Peyer's patch (tissue), 4 donors: ENCODE measurements around the gene UBE2G2. TPM values are rescaled to one million over a fixed set of nuclear protein-coding genes. Genes with fewer than 3 reads are reported as not detected.

Experiments used
- DNase-seq, 3 donors: peaks; one replicate each; pipeline ENCODE4 v3.0.0-alpha.2; 2017 to 2019
- H3K27ac ChIP-seq, 4 donors: fragments of 200-600 bp; sonication (generic); one replicate each; pipeline ENCODE4 v1.5.1; 2016 to 2019
- H3K27me3 ChIP-seq, 2 donors: fragments of 200-600 bp; sonication (generic); one replicate each; pipeline ENCODE4 v1.5.1; 2019
- H3K36me3 ChIP-seq, 3 donors: fragments of 200-600 bp; sonication (generic); one replicate each; pipeline ENCODE4 v1.5.1; 2016 to 2019
- H3K4me1 ChIP-seq, 4 donors: fragments of 200-600 bp; sonication (generic); one replicate each; pipeline ENCODE4 v1.5.1; 2016 to 2019
- H3K4me3 ChIP-seq, 4 donors: fragments of 200-600 bp; sonication (generic); 1 replicate in 3 of 4; 2 replicates in 1 of 4; pipeline ENCODE4 v1.5.1; 2016 to 2019; ENCODE audit warnings: mild to moderate bottlenecking in 1 of 4
- H3K9me3 ChIP-seq, 4 donors: fragments of 200-600 bp; sonication (generic); one replicate each; pipeline ENCODE4 v1.5.1; 2016 to 2019; ENCODE audit warnings: mild to moderate bottlenecking in 1 of 4
- CTCF ChIP-seq, 6 experiments: fragments of 450-650 bp in 4 of 6; fragments of 200-600 bp in 2 of 6; sonication (generic) in 1 of 6; IDR thresholded peaks; one replicate each; pipeline ENCODE4 v1.5.1; 2017 to 2019; ENCODE audit warnings: antibody characterized with exemption in 6 of 6, mild to moderate bottlenecking in 3 of 6, moderate library complexity in 1 of 6
- POLR2A ChIP-seq, 2 donors: fragments of 450-650 bp; IDR thresholded peaks; one replicate each; pipeline ENCODE4 v1.5.1; 2017; ENCODE audit warnings: antibody characterized with exemption in 2 of 2, mild to moderate bottlenecking in 2 of 2, moderate library complexity in 2 of 2
- total RNA-seq, 4 donors: library from RNA; depleted of rRNA; stranded (reverse); fragments of >200 nt; gene quantifications; one replicate each; pipeline ENCODE4 v1.1.0, GENCODE V29; 2016

Gene UBE2G2
- total RNA-seq, 4 donors from 2014 or later = 68.8 to 116 (median 95.1) TPM

- no peak overlapping the region for H3K4me3 ChIP-seq
- H3K4me1 ChIP-seq = no peaks in the 10 kb centered on the region
- DNase-seq = no peak
- peaks cover 0 to 4% (median 0%) of the 10 kb centered on the region in 4 donors for H3K9me3 ChIP-seq
- peaks cover 0 to 3% of the 10 kb centered on the region in 2 donors for H3K27me3 ChIP-seq
- TF ChIP-seq CTCF (IDR thresholded peaks at IDR 0.05) = no peak
- H3K36me3 ChIP-seq = no peaks in the 10 kb centered on the region
- no peak overlapping the region for H3K27ac ChIP-seq
These were observed 46.4 kb downstream of the UBE2G2 start for GRCh38 chr21:44755227-44755626.

DNA sequence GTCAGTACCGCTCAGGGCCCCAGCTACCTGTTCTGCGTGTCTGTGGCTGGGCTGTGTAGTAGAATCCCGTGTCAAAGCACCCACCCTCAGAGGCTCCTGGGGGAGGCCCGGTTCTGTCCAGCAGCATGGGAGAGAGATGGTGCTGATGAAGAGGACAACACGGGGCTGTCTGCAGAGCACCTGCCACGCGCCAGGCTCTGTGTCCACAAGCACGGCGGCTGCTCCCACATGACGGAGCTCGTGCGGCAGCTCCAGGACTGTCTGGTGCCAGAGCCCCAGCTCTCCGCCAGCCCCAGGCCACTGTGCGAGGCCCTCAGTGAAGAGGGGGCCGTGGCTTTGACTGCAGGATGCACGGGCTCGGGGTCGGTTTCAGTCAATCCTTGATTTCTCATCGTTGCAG lies 48.3 kb downstream of the UBE2G2 start:
- no peak overlapping the region for H3K27ac ChIP-seq
- peak in 1 of 3 donors; percentile 38 for DNase-seq
- no peak for TF ChIP-seq CTCF (IDR thresholded peaks at IDR 0.05)
- no peak for TF ChIP-seq POLR2A (IDR thresholded peaks at IDR 0.05)
- peaks cover 0 to 3% of the 10 kb centered on the region in 2 donors for H3K27me3 ChIP-seq
- H3K4me1 ChIP-seq = no peaks in the 10 kb centered on the region
- H3K4me3 ChIP-seq = no peak overlapping the region
- peaks cover 0 to 4% (median 0%) of the 10 kb centered on the region in 4 donors for H3K9me3 ChIP-seq
- no peaks in the 10 kb centered on the region for H3K36me3 ChIP-seq

DNA sequence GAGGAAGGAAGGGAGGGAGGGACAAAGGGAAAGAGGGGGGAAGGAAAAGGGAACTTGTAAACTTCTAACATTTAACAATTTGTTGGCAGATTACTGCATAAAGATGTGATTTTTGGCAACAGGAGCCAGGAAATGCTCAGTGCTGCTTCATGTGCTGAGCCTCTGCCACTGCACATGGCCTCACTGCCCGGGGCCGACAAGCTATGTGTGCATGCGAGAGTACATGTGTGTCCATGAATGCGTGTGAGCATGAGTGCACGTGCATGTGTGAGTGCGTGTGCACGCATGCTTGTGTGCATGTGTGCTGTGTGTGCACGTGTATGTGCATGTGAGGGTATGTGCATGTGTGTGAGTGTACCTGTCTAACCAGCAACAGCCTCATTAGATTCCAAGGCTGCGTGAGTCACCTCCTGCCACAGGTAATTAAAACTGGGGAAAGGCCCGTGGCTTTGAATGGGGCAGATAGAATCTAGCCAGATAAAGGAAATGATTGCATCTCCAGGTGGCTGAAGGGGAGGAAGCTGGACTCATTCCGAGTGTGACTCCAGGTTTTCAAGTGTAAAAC lies 48.9 kb downstream of the UBE2G2 start:
- Histone ChIP-seq H3K4me3 (no peak overlapping the region), H3K4me1 (no peaks in the 10 kb centered on the region), H3K27me3 (peaks cover 0 to 3% of the 10 kb centered on the region in 2 donors), H3K9me3 (peaks cover 0 to under 1% (median 0%) of the 10 kb centered on the region in 4 donors), H3K27ac (no peak overlapping the region), H3K36me3 (no peaks in the 10 kb centered on the region)
- peak in 2 of 3 donors; percentile 53 to 64 for DNase-seq
- peak in 1 of 6 experiments; percentile 4 for TF ChIP-seq CTCF (IDR thresholded peaks at IDR 0.05)
- TF ChIP-seq POLR2A (IDR thresholded peaks at IDR 0.05) = no peak

DNA sequence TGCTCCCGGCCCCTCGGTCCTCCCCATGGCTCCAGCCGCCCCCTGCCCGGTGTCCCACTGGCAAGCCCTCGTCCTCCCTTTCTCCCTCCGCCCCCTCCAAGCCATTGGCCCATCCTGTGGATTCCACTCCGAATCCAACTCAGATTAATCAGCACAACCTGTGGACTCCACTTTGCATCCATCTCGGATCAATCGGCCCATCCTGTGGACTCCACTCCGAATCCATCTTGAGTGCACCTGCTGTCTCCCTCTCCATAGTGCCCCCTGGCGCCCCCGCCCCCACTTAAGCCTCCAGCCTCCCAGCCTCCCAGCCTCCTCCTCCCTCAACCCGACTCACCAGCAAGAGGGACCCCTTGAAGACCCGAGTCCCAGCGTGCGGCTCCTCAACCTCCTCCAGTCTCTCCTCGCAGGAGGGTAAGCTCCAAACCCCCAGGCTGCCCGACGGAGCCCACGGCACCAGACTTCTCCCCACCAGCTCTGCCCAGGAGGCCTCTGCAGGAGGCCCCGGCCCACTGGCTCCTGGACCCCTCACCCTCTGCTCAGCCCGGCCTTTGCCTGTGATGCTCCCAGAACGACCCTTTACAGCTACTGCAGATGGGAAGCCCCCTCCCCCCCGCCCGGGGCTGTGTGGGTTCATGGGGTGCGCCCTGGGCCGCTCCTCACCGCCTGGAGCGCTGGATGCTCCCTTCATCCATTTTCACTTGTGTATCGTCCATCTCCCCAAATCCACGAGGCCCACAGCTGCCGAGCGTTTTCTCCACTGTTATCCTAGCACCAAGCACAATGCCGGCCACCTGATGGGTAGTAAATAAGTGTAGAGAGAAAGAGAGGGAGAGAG lies 49.6 kb downstream of the UBE2G2 start:
- TF ChIP-seq CTCF (IDR thresholded peaks at IDR 0.05) = no peak
- TF ChIP-seq POLR2A (IDR thresholded peaks at IDR 0.05) = no peak
- no peak overlapping the region for H3K27ac ChIP-seq
- no peak overlapping the region for H3K4me3 ChIP-seq
- H3K9me3 ChIP-seq = no peaks in the 10 kb centered on the region
- H3K27me3 ChIP-seq = peaks cover 0 to 3% of the 10 kb centered on the region in 2 donors
- H3K4me1 ChIP-seq = no peaks in the 10 kb centered on the region
- no peaks in the 10 kb centered on the region for H3K36me3 ChIP-seq
- DNase-seq = no peak

- H3K4me1 ChIP-seq = no peaks in the 10 kb centered on the region
- H3K4me3 ChIP-seq = no peak overlapping the region
- no peaks in the 10 kb centered on the region for H3K36me3 ChIP-seq
- TF ChIP-seq CTCF (IDR thresholded peaks at IDR 0.05) = no peak
- H3K9me3 ChIP-seq = no peaks in the 10 kb centered on the region
- H3K27ac ChIP-seq = no peak overlapping the region
- no peak for DNase-seq
- H3K27me3 ChIP-seq = peaks cover 0 to 3% of the 10 kb centered on the region in 2 donors
These were observed 50.3 kb downstream of the UBE2G2 start for GRCh38 chr21:44751186-44751798.
